ENCODE data around the gene XPC. TPM values are rescaled to one million over a fixed set of nuclear protein-coding genes. Genes with fewer than 3 reads are reported as not detected.

XPC gene
- polyA plus RNA-seq, 3 donors = 13.4 to 22.0 (median 15.5) TPM

DNA sequence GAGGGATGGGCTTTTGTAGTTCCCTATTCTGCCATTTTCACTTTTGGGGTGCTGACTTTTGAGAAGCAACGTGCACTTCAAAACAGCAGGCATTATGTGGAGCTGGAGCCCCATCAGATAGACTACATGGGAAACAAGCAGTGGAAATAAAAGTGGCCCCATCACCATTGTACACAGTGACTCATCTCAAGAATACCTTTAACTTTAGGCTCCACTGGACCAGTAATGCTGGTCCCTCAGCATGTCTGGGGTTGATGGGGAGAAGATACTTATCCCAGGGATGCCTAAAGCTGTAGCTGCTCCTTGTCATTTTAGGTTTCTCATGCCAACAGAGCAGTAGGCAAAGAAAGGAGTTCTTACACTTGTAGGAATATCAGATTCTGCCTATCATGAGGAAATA, 45.2 kb upstream of the XPC start:
- no CpG with 5 or more reads among the region's 1 CpG for WGBS (ENCODE audit: insufficient coverage)
- H3K4me2 ChIP-seq (replicated peaks; ENCODE audit: extremely low read depth, low read length, poor library complexity, severe bottlenecking) = no peak overlapping the region
- Mint-ChIP-seq H3K4me3 (no peak overlapping the region), H3K27ac (no peak overlapping the region), H3K27me3 (ENCODE audit: low read depth in 3 of 3) (peaks cover 0 to 2% (median 0%) of the 10 kb centered on the region in 3 donors), H3K9me3 (peaks cover 8 to 17% (median 11%) of the 10 kb centered on the region in 7 donors), H3K4me1 (peaks cover 10% of the 10 kb centered on the region), H3K36me3 (no peaks in the 10 kb centered on the region)
- TF ChIP-seq, protein P1, sequence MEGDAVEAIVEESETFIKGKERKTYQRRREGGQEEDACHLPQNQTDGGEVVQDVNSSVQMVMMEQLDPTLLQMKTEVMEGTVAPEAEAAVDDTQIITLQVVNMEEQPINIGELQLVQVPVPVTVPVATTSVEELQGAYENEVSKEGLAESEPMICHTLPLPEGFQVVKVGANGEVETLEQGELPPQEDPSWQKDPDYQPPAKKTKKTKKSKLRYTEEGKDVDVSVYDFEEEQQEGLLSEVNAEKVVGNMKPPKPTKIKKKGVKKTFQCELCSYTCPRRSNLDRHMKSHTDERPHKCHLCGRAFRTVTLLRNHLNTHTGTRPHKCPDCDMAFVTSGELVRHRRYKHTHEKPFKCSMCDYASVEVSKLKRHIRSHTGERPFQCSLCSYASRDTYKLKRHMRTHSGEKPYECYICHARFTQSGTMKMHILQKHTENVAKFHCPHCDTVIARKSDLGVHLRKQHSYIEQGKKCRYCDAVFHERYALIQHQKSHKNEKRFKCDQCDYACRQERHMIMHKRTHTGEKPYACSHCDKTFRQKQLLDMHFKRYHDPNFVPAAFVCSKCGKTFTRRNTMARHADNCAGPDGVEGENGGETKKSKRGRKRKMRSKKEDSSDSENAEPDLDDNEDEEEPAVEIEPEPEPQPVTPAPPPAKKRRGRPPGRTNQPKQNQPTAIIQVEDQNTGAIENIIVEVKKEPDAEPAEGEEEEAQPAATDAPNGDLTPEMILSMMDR (IDR thresholded peaks at IDR 0.05) = no peak
- H3K27ac ChIP-seq (ENCODE audit: low read depth in 1 of 2, low read length in 2 of 2) = no peak overlapping the region
- H4K20me1 ChIP-seq (ENCODE audit: insufficient read depth, low read length) = no peaks in the 10 kb centered on the region
- no peak overlapping the region for H3K9ac ChIP-seq (ENCODE audit: insufficient read depth, low read length, poor library complexity, severe bottlenecking)
- DNase-seq = no peak
- no peaks in the 10 kb centered on the region for H3K79me2 ChIP-seq (ENCODE audit: insufficient read depth, low read length)
- H3K27me3 ChIP-seq (ENCODE audit: control insufficient read depth in 2 of 2, insufficient read depth in 2 of 2, low read length in 2 of 2) = no peaks in the 10 kb centered on the region
- peaks cover 4 to 6% of the 10 kb centered on the region in 2 donors for H3K4me1 ChIP-seq (ENCODE audit: control insufficient read depth in 1 of 2, insufficient read depth in 2 of 2, low read length in 2 of 2)
- no peak overlapping the region for H3K4me3 ChIP-seq (replicated peaks in 1 of 3; ENCODE audit: low read depth in 2 of 3, low read length in 3 of 3)
- H3K36me3 ChIP-seq (replicated peaks in 1 of 2; ENCODE audit: control insufficient read depth in 1 of 2, insufficient read depth in 2 of 2, low read length in 2 of 2) = no peaks in the 10 kb centered on the region
- peaks cover 0 to 6% of the 10 kb centered on the region in 2 donors for H3K9me3 ChIP-seq (replicated peaks in 1 of 2; ENCODE audit: control insufficient read depth in 1 of 2, insufficient read depth in 1 of 2, low read length in 2 of 2)
- intact Hi-C loops (cut with micrococcal nuclease) = no loop called here
- no peak overlapping the region for H2AFZ ChIP-seq (ENCODE audit: insufficient read depth, low read depth, low read length, poor library complexity, severe bottlenecking)

DNA sequence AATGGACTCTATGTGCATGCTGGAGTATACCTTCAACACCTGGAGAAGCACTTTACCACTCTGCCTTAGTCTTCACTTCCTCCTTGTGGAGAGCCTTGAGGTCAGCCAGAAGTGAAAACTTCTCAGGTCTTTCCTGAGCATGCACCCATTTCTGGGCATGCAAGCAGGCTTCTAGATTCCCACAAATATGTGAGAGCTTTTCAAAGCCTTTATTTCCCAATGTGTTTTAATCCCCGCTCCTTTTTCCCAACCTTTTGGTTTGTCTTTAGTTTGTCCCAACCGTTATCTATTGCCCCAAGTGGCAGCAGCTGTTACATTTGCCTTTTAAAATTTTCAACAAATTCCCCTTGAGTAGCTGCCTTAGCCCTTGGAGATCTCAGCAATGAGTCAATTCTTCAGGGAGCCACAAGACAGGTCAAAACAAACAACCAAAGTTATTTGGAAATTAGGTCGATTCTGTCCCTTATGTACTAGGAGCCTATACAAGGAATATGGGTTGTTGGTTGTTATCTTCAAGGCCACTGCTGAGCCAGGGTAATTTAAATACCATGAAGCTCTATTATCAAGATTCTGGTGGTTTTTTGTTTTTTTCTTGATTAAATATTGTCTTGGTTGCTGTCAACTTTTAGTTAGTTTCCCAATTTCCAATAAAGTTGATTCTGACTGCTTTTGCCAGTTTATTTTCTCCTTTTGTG, 44.6 kb upstream of the XPC start:
- Histone ChIP-seq H2AFZ (ENCODE audit: insufficient read depth, low read depth, low read length, poor library complexity, severe bottlenecking) (no peak overlapping the region), H4K20me1 (ENCODE audit: insufficient read depth, low read length) (no peaks in the 10 kb centered on the region), H3K9me3 (replicated peaks in 1 of 2; ENCODE audit: control insufficient read depth in 1 of 2, insufficient read depth in 1 of 2, low read length in 2 of 2) (peaks cover 0 to 6% of the 10 kb centered on the region in 2 donors), H3K27ac (ENCODE audit: low read depth in 1 of 2, low read length in 2 of 2) (no peak overlapping the region), H3K36me3 (replicated peaks in 1 of 2; ENCODE audit: control insufficient read depth in 1 of 2, insufficient read depth in 2 of 2, low read length in 2 of 2) (no peaks in the 10 kb centered on the region), H3K4me1 (ENCODE audit: control insufficient read depth in 1 of 2, insufficient read depth in 2 of 2, low read length in 2 of 2) (peaks cover 4 to 6% of the 10 kb centered on the region in 2 donors), H3K4me3 (replicated peaks in 1 of 3; ENCODE audit: low read depth in 2 of 3, low read length in 3 of 3) (no peak overlapping the region), H3K27me3 (ENCODE audit: control insufficient read depth in 2 of 2, insufficient read depth in 2 of 2, low read length in 2 of 2) (no peaks in the 10 kb centered on the region), H3K4me2 (replicated peaks; ENCODE audit: extremely low read depth, low read length, poor library complexity, severe bottlenecking) (no peak overlapping the region), H3K9ac (ENCODE audit: insufficient read depth, low read length, poor library complexity, severe bottlenecking) (no peak overlapping the region), H3K79me2 (ENCODE audit: insufficient read depth, low read length) (no peaks in the 10 kb centered on the region)
- Mint-ChIP-seq H3K4me3 (no peak overlapping the region), H3K36me3 (no peaks in the 10 kb centered on the region), H3K9me3 (peaks cover 8 to 17% (median 11%) of the 10 kb centered on the region in 7 donors), H3K27me3 (ENCODE audit: low read depth in 3 of 3) (peaks cover 0 to 2% (median 0%) of the 10 kb centered on the region in 3 donors), H3K27ac (no peak overlapping the region), H3K4me1 (peaks cover 10% of the 10 kb centered on the region)
- intact Hi-C loops (cut with micrococcal nuclease) = no loop called here
- 83% methylated on average over 2 of the region's 3 CpGs for WGBS (ENCODE audit: insufficient coverage)
- DNase-seq = no peak
- TF ChIP-seq, protein P1 (IDR thresholded peaks at IDR 0.05) = no peak

Measured in CD14-positive monocyte (primary cell).